Measurements from ENCODE around the gene PCDHGC4.

- TF ChIP-seq POLR2A (IDR thresholded peaks at IDR 0.05) (no peak), CTCF (IDR thresholded peaks at IDR 0.05) (no peak), EP300 (IDR thresholded peaks at IDR 0.05; ENCODE audit: low read depth) (no peak)
Observed at GRCh38 chr5:141507387-141508091, 22.7 kb downstream of the PCDHGC4 start.

All from transverse colon (tissue), 3 donors.